Colon (tissue), 2 donors: Measurements from ENCODE around the gene NHLH2.

Source experiments
- FAIRE-seq: peaks from 2 replicates; lab custom pipeline; 2012; peaks lifted over from hg19 to GRCh38; lab: Jason Lieb, UNC
- donor health status: control.
- donor health status: control.

The NHLH2 gene

DNA sequence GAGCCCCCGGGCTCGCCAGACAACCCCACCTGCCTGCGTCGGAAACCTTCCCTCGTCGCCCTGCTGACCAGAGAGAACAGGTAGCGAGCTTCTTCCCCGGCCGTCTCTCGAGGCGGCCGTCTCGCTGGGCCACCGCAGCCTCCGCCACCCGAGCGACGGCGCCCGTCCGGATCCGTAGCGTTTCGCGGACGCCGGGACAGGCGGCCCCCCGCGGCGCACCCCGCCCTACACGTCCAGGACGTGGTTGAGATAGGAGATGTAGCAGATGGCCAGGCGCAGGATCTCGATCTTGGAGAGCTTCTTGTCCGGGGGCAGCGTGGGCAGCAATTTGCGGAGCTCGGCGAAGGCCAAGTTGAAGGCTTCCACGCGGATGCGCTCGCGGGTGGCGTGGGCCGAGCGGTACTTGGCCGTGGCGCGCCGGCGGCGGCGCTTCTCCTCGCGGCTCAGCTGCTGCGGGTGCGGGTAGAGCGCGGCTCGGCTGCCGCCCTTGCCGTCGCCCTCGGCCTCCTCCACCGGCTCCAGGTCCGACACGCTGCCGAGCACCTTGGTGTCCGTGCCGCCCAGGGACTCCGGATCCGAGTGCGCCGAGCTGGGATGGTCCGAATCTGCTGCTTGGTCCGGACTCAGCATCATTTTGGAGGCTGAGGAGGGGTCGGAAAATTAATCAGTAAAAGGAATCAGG lies 3.0 kb downstream of the NHLH2 start:
- FAIRE-seq = no peak

DNA sequence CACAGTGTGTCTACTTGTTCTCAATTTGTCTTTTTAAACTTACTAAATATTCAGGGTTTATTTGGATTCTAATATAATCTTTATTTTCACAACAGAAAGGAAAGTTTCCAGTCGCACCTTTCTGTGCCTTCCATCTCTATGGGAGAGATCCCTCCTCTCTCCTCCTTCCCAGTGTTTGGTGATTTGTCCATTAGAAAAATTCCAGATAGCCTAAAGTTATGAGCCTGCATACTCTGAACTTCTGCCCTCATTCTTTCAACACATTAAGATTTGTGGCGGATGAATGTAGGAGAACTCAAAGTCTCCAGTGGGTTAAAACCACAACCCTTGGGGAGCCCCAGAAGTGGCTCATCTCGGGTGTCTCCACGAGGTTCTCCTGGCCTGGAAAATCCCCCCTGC lies 3.6 kb downstream of the NHLH2 start:
- no peak for FAIRE-seq

DNA sequence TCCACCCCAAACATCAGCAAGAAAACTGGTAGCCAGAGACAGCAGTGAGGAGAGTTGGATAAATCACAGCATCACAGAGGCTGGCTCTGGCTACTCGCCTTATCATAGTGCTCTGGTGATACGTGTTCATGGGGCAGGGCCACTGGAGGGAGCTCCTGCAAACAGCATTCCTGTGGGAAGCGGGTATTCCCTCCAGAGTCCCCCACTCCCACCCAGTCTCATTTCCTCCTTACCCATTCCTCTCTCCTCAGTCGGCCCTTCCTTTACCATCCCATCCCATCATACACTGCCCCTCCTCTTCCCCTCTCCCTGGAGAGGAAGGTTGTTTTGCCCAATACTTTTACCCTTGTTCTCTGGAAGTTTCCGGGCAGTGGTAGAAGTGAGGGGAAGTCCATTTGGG lies 7.1 kb downstream of the NHLH2 start:
- FAIRE-seq = no peak

DNA sequence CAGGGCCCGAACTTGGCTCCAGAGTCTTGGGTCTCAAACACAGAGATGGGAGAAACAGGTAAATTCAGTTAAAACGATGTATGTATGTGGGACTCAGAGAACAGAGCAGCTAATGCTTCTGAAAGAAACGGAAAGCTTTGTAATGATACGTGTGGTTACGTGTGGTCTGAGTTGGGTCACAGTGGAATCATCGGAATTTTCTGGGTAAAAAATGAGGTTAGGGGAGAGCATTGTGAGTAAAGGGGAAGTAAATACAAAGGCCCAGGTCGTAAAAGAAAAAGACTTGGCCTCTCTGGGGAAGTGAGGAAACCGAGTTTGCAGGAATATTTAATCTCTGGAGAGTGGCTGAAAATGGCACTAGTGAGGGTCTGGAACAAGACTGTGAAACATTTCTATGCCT lies 8.3 kb downstream of the NHLH2 start:
- FAIRE-seq = no peak

DNA sequence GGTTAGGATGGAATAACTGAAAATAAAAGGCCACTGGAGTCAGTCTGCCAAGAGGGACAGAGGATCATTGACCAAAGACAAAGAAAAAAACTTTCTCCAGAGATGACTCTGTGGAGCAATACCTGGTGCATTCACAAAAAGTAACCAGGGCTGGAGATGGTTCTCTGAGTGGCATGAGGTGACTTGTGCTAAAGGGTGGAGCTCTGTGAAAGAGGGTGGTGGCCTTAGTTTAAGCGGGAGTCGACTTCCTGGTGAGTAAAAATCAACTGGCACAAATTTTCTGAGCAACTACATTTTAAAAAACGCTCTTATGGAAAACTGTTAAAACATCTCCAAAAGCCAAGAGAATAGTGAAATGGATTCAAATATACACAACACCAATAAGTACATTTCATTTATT lies 10.0 kb downstream of the NHLH2 start:
- no peak for FAIRE-seq

DNA sequence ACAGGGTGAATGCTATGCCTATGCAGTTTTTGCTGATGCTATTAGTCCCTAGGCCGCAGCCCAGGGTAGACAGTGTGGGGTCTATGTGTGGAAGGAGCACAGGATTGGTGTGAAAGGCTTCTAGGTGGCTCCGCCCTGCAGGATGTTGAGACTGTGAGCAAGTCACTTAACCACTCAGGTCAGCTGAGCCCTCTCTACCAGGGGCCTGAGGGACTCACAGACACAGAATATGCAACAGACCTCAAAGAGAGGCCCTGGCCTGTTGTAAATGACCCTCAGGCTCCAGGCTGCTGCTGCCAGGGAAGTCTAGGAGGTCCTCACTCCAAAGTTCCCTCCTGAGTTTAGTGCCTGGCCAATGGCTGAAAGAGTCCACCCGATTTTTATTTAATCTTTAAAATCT lies 11.0 kb downstream of the NHLH2 start:
- no peak for FAIRE-seq

DNA sequence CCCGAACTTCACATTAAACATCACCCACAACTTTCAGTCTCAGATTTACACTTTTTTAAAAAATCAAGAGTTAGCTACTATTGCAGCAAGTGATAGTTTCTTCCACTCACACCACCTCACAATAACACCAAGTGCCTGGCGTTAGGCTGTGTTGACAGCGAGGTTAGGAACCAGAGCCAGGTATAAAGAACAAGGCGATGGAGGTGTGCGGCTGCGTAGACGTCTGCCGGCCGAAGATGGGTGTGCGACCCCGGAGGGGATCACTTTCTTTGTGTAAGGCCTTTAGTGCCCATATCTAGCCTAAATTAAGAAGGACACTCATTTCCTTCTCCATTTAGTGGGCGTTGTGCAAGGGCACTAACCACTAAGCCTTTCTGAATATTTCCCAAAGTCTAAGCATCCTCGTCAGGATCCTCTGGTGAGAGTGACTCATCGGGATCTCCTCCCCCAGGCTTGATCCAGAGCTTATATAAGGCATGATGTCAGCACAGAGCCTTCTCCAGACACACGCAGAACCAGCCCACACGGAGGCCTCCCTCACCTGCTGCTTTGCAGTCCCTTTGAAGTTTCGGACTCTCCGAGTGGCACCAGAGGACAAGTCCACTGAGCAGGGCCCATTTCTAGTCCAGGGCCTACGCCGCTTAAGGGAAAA lies 11.8 kb downstream of the NHLH2 start:
- FAIRE-seq = no peak

DNA sequence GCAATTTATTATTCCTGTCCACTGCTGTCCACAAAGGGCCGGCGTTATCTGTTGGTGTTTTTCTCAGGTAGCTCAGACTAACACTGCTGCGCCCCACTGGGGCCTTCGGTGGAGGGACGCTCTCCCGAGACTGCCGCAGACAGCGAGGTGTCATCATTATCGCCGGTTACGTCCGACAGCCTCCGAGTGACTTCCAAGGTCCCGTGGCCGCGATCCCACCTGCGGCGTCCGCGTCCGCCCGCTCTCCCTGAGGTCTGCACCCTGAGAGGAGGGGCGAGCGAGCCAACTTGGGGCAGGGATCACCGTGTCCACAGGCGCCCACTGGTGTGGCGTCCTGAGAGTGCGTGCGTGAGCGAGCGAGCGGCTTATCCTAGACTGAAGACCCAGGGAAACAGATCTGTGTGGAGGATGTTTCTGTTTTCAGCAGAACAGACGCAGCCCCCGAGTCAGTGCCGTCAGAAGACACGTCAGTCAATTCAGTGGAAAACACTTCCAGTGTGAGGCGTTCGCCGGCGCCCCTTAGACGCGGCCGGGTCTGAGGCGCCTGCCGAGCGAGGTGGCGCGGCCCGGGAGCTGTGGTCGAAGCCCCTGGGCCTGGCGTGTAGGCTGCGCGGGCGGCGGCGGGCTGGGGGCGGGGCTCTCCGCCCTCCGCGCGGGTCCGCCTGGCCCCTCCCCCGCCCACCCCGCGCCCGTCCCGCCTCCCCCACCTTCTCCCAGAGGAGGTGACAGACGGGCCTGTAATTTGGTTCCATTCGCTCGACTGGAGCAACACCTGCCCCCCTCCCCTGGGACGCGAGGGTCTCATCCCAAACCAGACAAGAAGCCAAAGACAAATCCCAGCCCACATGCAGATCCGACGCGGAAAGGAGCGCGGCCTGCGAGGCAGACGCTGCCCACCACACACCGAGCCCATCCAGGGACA lies 12.6 kb downstream of the NHLH2 start:
- FAIRE-seq = no peak

DNA sequence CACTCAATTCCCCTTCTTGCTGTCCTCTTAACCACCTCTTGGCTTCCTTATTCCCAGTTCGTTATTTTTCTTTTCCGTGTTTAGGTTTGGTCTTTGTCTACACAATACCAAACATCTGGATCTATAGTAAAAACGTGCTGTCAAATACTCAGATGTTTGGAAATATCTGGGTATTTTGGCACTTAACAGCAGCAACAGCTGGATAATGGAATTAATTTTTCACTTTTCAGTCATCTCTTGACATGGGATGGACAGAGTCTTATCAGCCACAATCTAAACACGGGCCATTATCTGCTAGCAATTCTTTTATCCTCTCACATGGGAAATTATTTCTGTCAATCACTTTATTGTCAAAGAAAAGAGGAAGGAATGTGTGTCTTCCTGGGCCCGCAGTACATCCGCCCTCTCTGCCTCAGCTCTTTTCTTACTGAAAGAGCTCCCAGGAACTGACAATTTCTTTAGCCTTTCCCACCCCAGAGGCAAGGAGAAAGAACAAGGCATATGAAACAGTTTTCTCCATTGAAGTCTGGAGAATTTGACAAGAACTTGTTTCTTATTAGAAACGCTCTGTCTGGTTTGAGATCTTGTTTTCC lies 13.4 kb downstream of the NHLH2 start:
- FAIRE-seq = no peak

DNA sequence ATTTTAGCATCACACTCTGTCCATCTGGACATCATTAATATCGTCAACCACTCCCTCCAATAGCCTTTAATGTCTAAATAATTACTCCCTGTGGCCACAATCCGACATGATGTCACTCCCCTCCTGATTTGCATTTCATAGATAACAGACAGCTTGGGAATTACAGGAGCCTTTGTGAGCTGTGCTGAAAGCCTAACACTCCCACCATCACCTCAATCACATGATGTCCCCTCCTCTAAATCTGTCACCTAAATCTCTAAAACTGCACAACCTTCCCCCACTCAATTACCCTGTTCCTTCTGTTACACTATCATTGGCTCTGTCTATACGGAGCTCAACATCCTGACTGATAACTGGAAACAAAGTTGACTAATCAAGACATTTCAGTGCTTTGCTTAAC lies 14.3 kb downstream of the NHLH2 start:
- no peak for FAIRE-seq

DNA sequence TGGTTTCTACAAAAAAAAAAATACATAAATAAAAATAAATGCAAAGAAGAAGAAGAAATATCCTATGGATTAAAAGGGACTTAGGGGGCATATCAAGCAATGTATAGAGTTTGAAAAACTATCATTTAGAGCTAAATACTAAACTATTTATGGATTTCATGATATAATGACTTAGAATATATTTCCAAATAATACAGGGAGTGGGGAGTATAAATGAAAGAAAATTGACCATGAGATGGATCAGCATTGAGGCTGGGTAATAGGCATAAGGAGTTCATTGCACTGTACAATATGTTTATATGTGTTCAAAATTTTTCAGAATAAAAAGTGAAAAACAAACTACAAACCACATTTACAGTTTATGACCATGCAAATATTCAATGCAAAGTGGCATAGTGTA lies 18.8 kb downstream of the NHLH2 start:
- FAIRE-seq = no peak

DNA sequence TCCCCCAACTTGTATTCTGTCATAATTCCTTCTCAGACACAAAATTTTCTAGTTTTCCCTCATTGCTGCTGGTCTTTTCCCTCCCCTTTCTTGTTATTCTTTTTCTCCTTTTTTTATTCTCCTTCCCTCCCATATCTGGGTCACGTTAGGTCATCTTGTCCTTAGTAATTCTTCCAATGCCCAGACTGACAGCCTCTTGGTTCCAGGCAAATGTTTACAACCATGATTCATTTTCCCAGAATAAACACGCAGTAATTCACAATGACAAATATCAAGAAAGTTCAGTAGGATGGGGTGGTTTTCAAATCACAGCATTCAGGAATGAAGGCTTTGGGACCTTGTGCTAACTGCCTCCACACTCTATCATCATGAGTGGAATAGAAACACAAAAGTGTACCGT lies 25.2 kb downstream of the NHLH2 start:
- FAIRE-seq = no peak

DNA sequence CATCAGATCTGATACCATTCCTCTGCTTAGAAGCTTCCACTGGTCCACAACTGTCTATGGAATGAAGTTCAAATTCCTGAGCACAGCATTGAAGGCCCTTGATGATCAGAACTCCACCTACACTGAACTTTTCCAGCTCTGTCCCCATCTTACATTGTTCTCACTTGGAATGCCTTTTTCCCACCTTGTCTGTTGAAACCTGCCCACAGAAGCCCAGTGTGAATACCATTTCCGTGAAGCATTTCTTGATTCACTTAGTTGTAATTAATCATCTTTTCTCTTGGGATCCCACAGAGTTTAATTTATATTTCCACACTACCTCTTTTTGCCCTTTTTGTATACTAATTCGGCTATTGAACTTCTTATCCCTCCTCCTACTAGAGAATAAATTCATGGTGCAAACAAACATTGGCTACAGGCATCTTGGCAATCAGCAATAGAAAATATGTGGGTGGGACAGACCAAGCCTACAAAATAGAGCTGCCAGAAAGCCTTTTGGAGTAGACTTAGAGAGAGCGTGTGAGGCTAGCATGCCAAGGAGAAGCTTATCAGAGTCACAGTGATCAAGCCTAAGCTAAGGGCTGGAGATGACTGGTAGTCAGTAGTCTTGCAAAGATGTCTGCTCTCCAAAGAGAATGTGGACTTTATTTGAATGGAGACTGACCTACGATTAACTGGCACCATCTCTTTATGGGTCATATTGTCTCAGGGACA lies 26.1 kb downstream of the NHLH2 start:
- no peak for FAIRE-seq

DNA sequence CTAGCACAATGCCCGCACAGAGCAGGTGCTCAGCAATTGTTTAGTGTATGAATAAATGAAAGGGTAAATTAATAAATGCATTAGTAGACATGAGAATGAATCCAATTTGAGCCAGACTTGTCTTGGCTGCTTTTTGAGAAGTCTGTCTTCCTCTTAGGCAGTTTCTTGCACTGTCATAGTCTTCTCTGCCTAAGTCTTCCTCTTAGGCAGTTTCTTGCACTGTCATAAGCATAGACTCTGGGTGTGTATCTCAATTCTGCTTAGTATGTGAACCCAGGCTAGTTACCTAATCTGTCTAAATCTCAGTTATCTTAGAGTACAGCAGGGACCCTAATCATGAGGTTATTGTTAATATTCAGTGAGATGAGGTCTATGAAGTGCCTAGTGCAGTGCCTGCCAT lies 27.2 kb downstream of the NHLH2 start:
- FAIRE-seq = no peak

DNA sequence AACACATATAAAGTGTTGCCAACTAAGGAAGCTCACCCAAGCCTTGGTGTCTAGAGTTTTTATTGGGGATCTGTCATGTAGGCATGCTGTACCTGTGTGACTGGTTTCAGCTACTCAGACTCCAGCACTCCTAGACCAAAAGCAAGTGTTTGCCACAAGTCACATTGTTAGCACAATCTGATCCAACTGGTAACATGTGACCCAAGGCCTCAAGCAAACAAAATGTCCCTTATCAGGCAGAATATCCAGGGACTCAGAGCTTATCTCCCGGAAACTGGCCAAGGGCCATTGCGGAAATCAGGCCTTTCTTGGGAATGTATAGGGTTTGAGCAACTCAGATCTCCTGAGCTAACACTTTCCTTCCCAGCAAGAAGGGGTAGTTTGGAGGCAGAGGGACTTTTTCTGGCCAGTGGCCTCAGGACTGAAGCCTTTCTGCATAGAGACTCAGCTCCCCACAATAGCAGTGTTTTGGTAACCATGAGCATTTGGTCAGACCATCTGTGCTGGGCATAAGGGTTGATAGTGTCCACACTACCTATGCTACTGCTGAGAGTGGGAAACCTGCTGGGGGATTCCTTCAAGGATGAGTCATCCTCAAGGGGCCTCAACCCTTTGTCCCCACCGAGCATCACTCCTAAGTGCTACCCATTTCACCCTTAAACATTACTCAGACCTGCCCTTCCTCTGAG lies 29.6 kb downstream of the NHLH2 start:
- FAIRE-seq = no peak

DNA sequence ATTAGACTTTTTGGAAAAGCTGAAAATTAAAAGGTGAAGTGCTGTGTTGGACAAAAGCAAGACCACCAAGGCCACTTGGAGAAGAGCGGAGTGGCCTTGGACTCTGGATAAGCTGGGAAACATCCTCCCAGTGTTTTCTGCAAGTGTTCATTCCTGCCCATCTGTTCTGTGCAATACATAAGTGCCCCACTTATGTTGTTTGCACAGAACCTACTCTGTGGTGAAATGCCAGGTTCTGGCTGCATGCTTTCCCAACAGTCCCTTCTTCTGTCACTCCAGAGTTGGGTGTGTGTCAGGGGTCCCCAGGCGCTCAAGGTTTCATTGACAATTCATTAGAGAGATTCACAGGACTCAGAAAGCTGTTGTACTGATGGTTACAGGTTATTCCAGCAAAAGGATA lies 30.3 kb downstream of the NHLH2 start:
- FAIRE-seq = no peak

DNA sequence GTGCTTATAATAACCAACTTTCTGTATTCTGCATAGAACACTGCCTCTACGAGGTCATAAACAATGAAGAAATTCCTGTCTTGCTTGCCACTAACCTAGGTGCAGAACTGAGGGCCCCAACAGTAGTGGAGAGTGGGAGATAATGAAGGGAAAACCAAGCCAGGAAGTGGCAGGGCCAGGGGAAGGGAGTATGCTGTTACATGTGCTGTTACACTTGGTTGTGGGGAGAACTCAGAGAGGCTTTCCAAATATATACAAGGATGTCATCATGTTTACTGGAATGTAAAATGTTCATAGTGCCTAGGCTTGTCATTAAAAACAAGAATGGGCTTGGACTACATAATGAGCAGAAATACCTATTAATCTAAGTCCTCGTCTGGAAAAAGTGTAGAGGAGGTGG lies 31.1 kb downstream of the NHLH2 start:
- FAIRE-seq = no peak

DNA sequence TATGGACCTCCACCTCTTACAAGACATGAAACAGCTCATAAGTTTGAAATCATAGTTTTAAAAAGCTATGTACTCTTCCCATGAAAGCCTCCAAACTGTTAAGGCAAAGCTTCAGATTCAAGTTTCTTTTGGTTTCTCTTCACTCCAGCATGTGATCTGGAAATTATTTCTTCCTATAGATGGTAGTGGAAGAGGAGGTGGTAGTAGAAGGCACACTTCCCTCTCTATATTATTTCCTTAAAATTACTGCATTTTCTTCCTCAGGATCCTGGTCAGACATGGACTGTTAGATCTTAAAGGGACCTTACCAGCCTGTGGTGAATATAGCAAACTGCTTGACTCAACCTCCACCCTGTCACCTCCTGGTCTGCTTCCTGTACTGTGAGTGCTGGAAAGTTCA lies 31.9 kb downstream of the NHLH2 start:
- no peak for FAIRE-seq

DNA sequence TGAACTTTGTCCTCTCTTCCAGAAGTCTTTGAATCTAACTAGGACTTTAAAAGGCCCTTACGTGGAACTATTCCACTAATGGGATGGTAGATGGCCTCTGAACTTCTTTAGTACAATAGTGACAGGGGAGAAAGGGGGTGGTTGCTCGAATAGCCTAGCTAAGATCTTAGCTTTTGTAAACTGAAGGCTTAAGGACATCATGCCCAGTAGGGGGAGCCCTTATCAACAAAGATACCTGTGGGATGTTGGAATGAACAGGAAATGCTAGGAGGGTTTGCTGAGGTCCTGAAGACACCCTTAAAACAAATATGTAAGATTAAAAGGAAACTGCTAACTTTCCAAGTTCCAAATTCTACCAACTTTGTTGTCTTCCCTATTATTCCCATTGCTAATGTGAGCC lies 33.2 kb downstream of the NHLH2 start:
- no peak for FAIRE-seq

DNA sequence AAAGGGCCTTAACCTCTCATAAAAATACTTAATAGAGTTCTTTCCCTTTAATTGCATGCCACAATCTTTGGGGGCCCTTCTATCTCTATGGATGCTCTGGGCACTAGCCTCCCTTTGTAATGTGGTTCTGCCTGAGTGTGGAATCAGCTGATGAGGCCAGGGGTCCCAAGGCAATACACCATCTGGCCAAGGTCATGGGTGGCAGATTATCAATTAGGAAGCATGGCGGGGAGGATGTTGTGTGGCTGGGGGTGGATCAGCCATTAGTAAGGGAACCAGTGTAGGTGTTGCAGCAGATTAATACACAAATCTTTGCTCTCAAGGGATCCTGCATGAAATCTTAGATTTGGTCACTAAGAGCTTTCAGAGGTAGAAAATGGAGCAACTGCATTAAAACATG lies 35.3 kb downstream of the NHLH2 start:
- no peak for FAIRE-seq

DNA sequence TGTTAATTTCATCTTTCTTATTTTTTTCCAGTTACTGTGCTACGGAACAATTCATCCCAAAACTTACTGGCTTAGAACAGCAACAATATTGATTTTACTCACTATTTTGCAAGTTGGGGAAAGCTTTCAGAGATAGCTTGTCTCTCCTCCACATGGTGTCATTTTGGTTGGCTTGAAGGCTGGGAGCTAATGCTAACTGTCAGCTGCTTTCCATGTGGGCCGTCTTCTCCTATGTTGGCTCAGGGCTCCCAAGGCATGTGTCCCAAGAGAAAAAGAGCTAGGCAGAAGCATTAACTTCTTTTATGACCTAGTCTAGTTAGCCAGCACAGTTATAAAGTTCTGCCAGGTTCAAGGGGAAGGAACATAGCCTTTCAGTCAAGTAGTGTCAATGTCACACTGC lies 38.5 kb downstream of the NHLH2 start:
- FAIRE-seq = no peak

DNA sequence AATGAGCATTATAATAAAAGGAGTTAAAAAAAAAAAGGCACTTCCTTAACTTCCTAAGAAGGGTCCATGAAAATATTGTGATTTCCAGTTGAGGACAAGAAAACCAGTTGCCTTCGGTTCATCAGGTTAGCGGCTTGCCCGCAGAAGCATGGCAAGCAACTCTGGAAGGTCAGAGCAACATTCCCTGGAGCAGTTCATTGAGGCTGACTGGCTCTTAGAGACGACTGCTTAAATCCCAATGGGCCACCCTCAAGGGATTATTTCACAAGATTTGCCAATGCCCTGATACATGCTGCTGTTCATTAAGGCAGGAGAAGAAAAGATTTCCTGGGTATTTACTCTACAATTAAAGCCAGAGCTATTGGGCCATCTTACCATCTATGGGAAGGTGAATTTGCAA lies 43.4 kb downstream of the NHLH2 start:
- no peak for FAIRE-seq
